B cell (primary cell): ENCODE results near the gene CRTC3. TPM values are rescaled to one million over a fixed set of nuclear protein-coding genes. Genes with fewer than 3 reads are reported as not detected.

ENCODE experiments used
- ATAC-seq: fragments of 200-7000 bp; cut with Tn5 transposase; one replicate; pipeline ENCODE4 v1.10.0; 2021; ENCODE audit warnings: low read depth, mild to moderate bottlenecking, moderate number of reproducible peaks, moderate library complexity
- CTCF ChIA-PET: fragments of 350-600 bp; sonication (Branson Sonifier 250); formaldehyde crosslinking; loops from one replicate; lab custom pipeline; 2021; ENCODE audit warnings: antibody characterized with exemption, inconsistent platforms; lab: Charles Lee
- POLR2A ChIA-PET: fragments of 350-600 bp; sonication (Branson Sonifier 250); formaldehyde crosslinking; loops from one replicate; lab custom pipeline; 2021; ENCODE audit warnings: antibody characterized with exemption; lab: Charles Lee
- DNase-seq: peaks from one replicate; pipeline ENCODE4 v3.0.0; 2013
- H2AFZ ChIP-seq: 2 replicates; pipeline ENCODE4 v1.6.1; 2012; ENCODE audit warnings: mild to moderate bottlenecking, low read depth, low read length; ENCODE audit not compliant: insufficient read depth, poor library complexity, severe bottlenecking
- H3K27ac ChIP-seq, 2 donors: 1 replicate in 1 of 2; 2 replicates in 1 of 2; pipeline ENCODE4 v1.5.1; 2012 to 2013; ENCODE audit warnings: low read length in 2 of 2, mild to moderate bottlenecking in 2 of 2, moderate library complexity in 1 of 2
- H3K27me3 ChIP-seq, 4 experiments: fragments of 200-600 bp in 1 of 4; sonication (generic) in 1 of 4; replicated peaks in 1 of 4; 1 replicate in 2 of 4; 2 replicates in 2 of 4; pipeline versions ENCODE4 v1.6.1 to v1.7.0; 2013 to 2016; ENCODE audit warnings: low read length in 3 of 4, mild to moderate bottlenecking in 2 of 4, mixed read lengths in 1 of 4, moderate library complexity in 1 of 4; ENCODE audit not compliant: insufficient read depth in 4 of 4, control insufficient read depth in 3 of 4; ENCODE audit errors: control extremely low read depth in 1 of 4
- H3K36me3 ChIP-seq, 2 experiments: replicated peaks in 1 of 2; 1 replicate in 1 of 2; 2 replicates in 1 of 2; pipeline versions ENCODE4 v1.6.1 to v1.7.1; 2013; ENCODE audit warnings: low read length in 1 of 2; ENCODE audit not compliant: insufficient read depth in 2 of 2, control insufficient read depth in 1 of 2; ENCODE audit errors: control extremely low read depth in 1 of 2, extremely low read depth in 1 of 2
- H3K4me1 ChIP-seq, 2 donors: fragments of 200-600 bp in 1 of 2; sonication (generic) in 1 of 2; 1 replicate in 1 of 2; 2 replicates in 1 of 2; pipeline versions ENCODE4 v1.5.1 to v1.6.1; 2013 to 2017; ENCODE audit warnings: low read length in 2 of 2; ENCODE audit not compliant: control insufficient read depth in 2 of 2, insufficient read depth in 2 of 2
- H3K4me2 ChIP-seq: replicated peaks from 2 replicates; pipeline ENCODE3; 2012; ENCODE audit warnings: mild to moderate bottlenecking, low read depth, low read length; ENCODE audit not compliant: poor library complexity, severe bottlenecking
- H3K4me3 ChIP-seq, 5 experiments: fragments of 200-600 bp in 1 of 5; sonication (generic) in 1 of 5; 1 replicate in 3 of 5; 2 replicates in 2 of 5; pipeline versions ENCODE4 v1.5.1 to v1.7.0; 2011 to 2016; ENCODE audit warnings: low read length in 4 of 5, mild to moderate bottlenecking in 4 of 5, low read depth in 2 of 5, control low read depth in 1 of 5, moderate library complexity in 1 of 5; ENCODE audit not compliant: insufficient read depth in 1 of 5; ENCODE audit errors: control extremely low read depth in 1 of 5, extremely low read depth in 1 of 5
- H3K79me2 ChIP-seq: fragments of 200-600 bp; sonication (generic); one replicate; pipeline ENCODE4 v1.6.0; 2016; ENCODE audit warnings: low read length; ENCODE audit not compliant: control insufficient read depth, insufficient read depth
- H3K9ac ChIP-seq: fragments of 200-600 bp; sonication (generic); 2 replicates; pipeline ENCODE4 v1.6.1; 2017; ENCODE audit warnings: mild to moderate bottlenecking, low read length, moderate library complexity
- H3K9me3 ChIP-seq, 3 donors: one replicate each; pipeline versions ENCODE4 v1.6.1 to v1.7.1; 2013; ENCODE audit warnings: low read length in 2 of 3; ENCODE audit not compliant: control insufficient read depth in 2 of 3, insufficient read depth in 1 of 3; ENCODE audit errors: control extremely low read depth in 1 of 3
- H4K20me1 ChIP-seq: 2 replicates; pipeline ENCODE4 v1.6.0; 2012; ENCODE audit warnings: mild to moderate bottlenecking, low read length; ENCODE audit not compliant: insufficient read depth, control insufficient read depth, poor library complexity, severe bottlenecking
- H3K27ac Mint-ChIP-seq: one replicate; pipeline ENCODE4 v1.8.0; 2021; ENCODE audit warnings: mixed read lengths
- H3K27me3 Mint-ChIP-seq: one replicate; pipeline ENCODE4 v1.8.0; 2021; ENCODE audit warnings: mixed read lengths
- H3K4me1 Mint-ChIP-seq: one replicate; pipeline ENCODE4 v1.8.0; 2021; ENCODE audit warnings: mixed read lengths
- H3K4me3 Mint-ChIP-seq: one replicate; pipeline ENCODE4 v1.8.0; 2021; ENCODE audit warnings: mixed read lengths
- H3K9me3 Mint-ChIP-seq: one replicate; pipeline ENCODE4 v1.8.0; 2022; ENCODE audit warnings: mixed read lengths; ENCODE audit not compliant: insufficient read depth
- CTCF ChIP-seq: fragments of 200-600 bp; IDR thresholded peaks from one replicate; pipeline ENCODE4 v1.8.0; 2022; ENCODE audit warnings: antibody characterized with exemption, mild to moderate bottlenecking
- EZH2 ChIP-seq: IDR thresholded peaks from 2 replicates; pipeline ENCODE4 v1.6.1; 2012; ENCODE audit warnings: borderline replicate concordance, low read depth, mild to moderate bottlenecking, moderate library complexity, low read length; ENCODE audit not compliant: insufficient read depth, poor library complexity, severe bottlenecking
- WGBS: methylation state at CpG from one replicate; pipeline ENCODE4 v1.1.5; 2013; ENCODE audit warnings: missing lambda C conversion rate; ENCODE audit not compliant: insufficient coverage; 5-methylcytosine and 5-hydroxymethylcytosine counted together
- intact Hi-C: fragments of 100-400 bp; cut with micrococcal nuclease; formaldehyde crosslinking; loops from one replicate; pipeline ENCODE4 v1.10.0; 2022
- polyA plus RNA-seq: library from polyadenylated mRNA; depleted of rRNA; stranded (reverse); fragments of >200 nt; gene quantifications from 2 replicates; pipeline ENCODE4 v1.2.3, GENCODE V29; 2012
- total RNA-seq, 2 donors: library from RNA; stranded (reverse); fragments of 120-200 nt in 1 of 2; gene quantifications; 1 replicate in 1 of 2; 2 replicates in 1 of 2; pipeline versions ENCODE4 v1.2.3 to v1.2.4, GENCODE V29; 2013 to 2022

Gene CRTC3
- total and polyA plus RNA-seq, 2 donors (not counting 1 experiment from before 2014, with no cell fraction given), result 34.7 to 95.8 TPM

GRCh38 chr15:90495067-90495466, 34.7 kb upstream of the CRTC3 start:
- no peak for TF ChIP-seq EZH2
- no peak for TF ChIP-seq CTCF
- H3K4me3 ChIP-seq, result no peak overlapping the region
- no peak for DNase-seq
- no peak overlapping the region for H2AFZ ChIP-seq
- no peak overlapping the region for H3K27ac ChIP-seq
- peaks cover 25 to 90% of the 10 kb centered on the region in 2 experiments for H3K36me3 ChIP-seq
- H3K4me1 ChIP-seq, result no peaks in the 10 kb centered on the region
- no peak for ATAC-seq
- Mint-ChIP-seq H3K4me1 (peaks cover 2% of the 10 kb centered on the region), H3K27me3 (no peaks in the 10 kb centered on the region), H3K4me3 (no peak overlapping the region), H3K9me3 (no peaks in the 10 kb centered on the region), H3K27ac (no peak overlapping the region)
- ChIA-PET POLR2A (no interaction called here), CTCF (interaction anchor here (1.1 to 1.6 kb wide), 3 partner anchors 102 to 391 kb away, joined by 3 to 5 read pairs (median 3); no protein-coding TSS in a partner anchor)
- WGBS, result 93% methylated on average over 2 of the region's 3 CpGs
- intact Hi-C loops, result no loop called here
- no peaks in the 10 kb centered on the region for H3K9me3 ChIP-seq
- no peaks in the 10 kb centered on the region for H3K79me2 ChIP-seq
- no peak overlapping the region for H3K9ac ChIP-seq
- H3K4me2 ChIP-seq, result no peak overlapping the region
- H3K27me3 ChIP-seq, result no peaks in the 10 kb centered on the region
- peaks cover 5% of the 10 kb centered on the region for H4K20me1 ChIP-seq

GRCh38 chr15:90496791-90497190, 32.9 kb upstream of the CRTC3 start:
- POLR2A ChIA-PET, result no interaction called here
- no peak for DNase-seq
- Histone ChIP-seq H2AFZ (no peak overlapping the region), H3K79me2 (no peaks in the 10 kb centered on the region), H3K4me3 (no peak overlapping the region), H3K36me3 (peaks cover 16 to 86% of the 10 kb centered on the region in 2 experiments), H3K9ac (no peak overlapping the region), H3K4me1 (no peaks in the 10 kb centered on the region), H4K20me1 (peaks cover 5% of the 10 kb centered on the region), H3K27ac (no peak overlapping the region), H3K27me3 (no peaks in the 10 kb centered on the region), H3K4me2 (no peak overlapping the region), H3K9me3 (no peaks in the 10 kb centered on the region)
- TF ChIP-seq EZH2, result no peak
- TF ChIP-seq CTCF, result no peak
- Mint-ChIP-seq H3K27ac (no peak overlapping the region), H3K9me3 (no peaks in the 10 kb centered on the region), H3K4me1 (peaks cover 2% of the 10 kb centered on the region), H3K4me3 (no peak overlapping the region), H3K27me3 (no peaks in the 10 kb centered on the region)
- CTCF ChIA-PET, result interaction anchor here (0.7 to 1.6 kb wide), 3 partner anchors 16 to 102 kb away, joined by 3 to 5 read pairs (median 4); no protein-coding TSS in a partner anchor
- WGBS, result 86% methylated on average over 1 of the region's 3 CpGs
- intact Hi-C loops, result no loop called here
- ATAC-seq, result no peak
